ENCODE measurements around the gene SLC26A1.

- no peak for TF ChIP-seq REST (IDR thresholded peaks at IDR 0.05; ENCODE audit: insufficient read depth in 1 of 2, low read depth in 2 of 2, low read length in 1 of 2)
- TF ChIP-seq CTCF (IDR thresholded peaks at IDR 0.05) = no peak
- TF ChIP-seq POLR2AphosphoS5 (IDR thresholded peaks at IDR 0.05; ENCODE audit: low read depth, low read length) = no peak
Measured at GRCh38 chr4:1030031-1030430, 36.8 kb upstream of the SLC26A1 start.

Measured in Panc1 (cell line).